Stimulated activated CD4-positive, alpha-beta T cell treated with anti-CD3 and anti-CD28 coated beads, TNF-alpha, amount 100 ng/mL, for 4 hours (primary cell): ENCODE measurements around the gene UNC13C.

Experiments used
- DNase-seq, 3 experiments: peaks; one replicate each; pipeline ENCODE4 v3.0.0-alpha.2; 2020; ENCODE audit warnings: low read depth in 3 of 3

The UNC13C gene

GRCh38 chr15:54567408-54568035, 589.3 kb downstream of the UNC13C start:
- DNase-seq = no peak

GRCh38 chr15:54568381-54568780, 590.1 kb downstream of the UNC13C start:
- no peak for DNase-seq

- DNase-seq = no peak
Observed at GRCh38 chr15:54571576-54571975, 593.3 kb downstream of the UNC13C start.

- no peak for DNase-seq
Observed at GRCh38 chr15:54575586-54575985, 597.3 kb downstream of the UNC13C start.

- no peak for DNase-seq
Observed at GRCh38 chr15:54576298-54576935, 598.2 kb downstream of the UNC13C start.

- no peak for DNase-seq
Observed at GRCh38 chr15:54577476-54578250, 599.4 kb downstream of the UNC13C start.

- no peak for DNase-seq
Observed at GRCh38 chr15:54579855-54580254, 601.6 kb downstream of the UNC13C start.

GRCh38 chr15:54580643-54581042, 602.4 kb downstream of the UNC13C start:
- no peak for DNase-seq

GRCh38 chr15:54582863-54583643, 604.8 kb downstream of the UNC13C start:
- no peak for DNase-seq

GRCh38 chr15:54585063-54585462, 606.8 kb downstream of the UNC13C start:
- no peak for DNase-seq

GRCh38 chr15:54594115-54594514, 615.9 kb downstream of the UNC13C start:
- no peak for DNase-seq

GRCh38 chr15:54599386-54599785, 621.1 kb downstream of the UNC13C start:
- no peak for DNase-seq

- DNase-seq = no peak
Observed at GRCh38 chr15:54605043-54605442, 626.8 kb downstream of the UNC13C start.

- DNase-seq = no peak
Observed at GRCh38 chr15:54605556-54605955, 627.3 kb downstream of the UNC13C start.

GRCh38 chr15:54608876-54609835, 630.9 kb downstream of the UNC13C start:
- DNase-seq = no peak

GRCh38 chr15:54618120-54618519, 639.9 kb downstream of the UNC13C start:
- no peak for DNase-seq

GRCh38 chr15:54619180-54619579, 640.9 kb downstream of the UNC13C start:
- DNase-seq = no peak

- no peak for DNase-seq
Observed at GRCh38 chr15:54620916-54621315, 642.7 kb downstream of the UNC13C start.

GRCh38 chr15:54636147-54636546, 657.9 kb downstream of the UNC13C start:
- no peak for DNase-seq

GRCh38 chr15:54638666-54639065, 660.4 kb downstream of the UNC13C start:
- no peak for DNase-seq

GRCh38 chr15:54640873-54641272, 662.6 kb downstream of the UNC13C start:
- DNase-seq = no peak
